Putamen (tissue), 1 donor: ENCODE results near the gene CD55.
A peak's percentile ranks its signal among the peaks of the same experiment; 100 is the strongest.

Experiments used
- DNase-seq: peaks from one replicate; pipeline ENCODE4 v3.0.0-alpha.2; 2016; ENCODE audit warnings: low spot score

The CD55 gene

GRCh38 chr1:207330011-207330710 is 8.7 kb downstream of the CD55 start:
- DNase-seq = no peak

DNA sequence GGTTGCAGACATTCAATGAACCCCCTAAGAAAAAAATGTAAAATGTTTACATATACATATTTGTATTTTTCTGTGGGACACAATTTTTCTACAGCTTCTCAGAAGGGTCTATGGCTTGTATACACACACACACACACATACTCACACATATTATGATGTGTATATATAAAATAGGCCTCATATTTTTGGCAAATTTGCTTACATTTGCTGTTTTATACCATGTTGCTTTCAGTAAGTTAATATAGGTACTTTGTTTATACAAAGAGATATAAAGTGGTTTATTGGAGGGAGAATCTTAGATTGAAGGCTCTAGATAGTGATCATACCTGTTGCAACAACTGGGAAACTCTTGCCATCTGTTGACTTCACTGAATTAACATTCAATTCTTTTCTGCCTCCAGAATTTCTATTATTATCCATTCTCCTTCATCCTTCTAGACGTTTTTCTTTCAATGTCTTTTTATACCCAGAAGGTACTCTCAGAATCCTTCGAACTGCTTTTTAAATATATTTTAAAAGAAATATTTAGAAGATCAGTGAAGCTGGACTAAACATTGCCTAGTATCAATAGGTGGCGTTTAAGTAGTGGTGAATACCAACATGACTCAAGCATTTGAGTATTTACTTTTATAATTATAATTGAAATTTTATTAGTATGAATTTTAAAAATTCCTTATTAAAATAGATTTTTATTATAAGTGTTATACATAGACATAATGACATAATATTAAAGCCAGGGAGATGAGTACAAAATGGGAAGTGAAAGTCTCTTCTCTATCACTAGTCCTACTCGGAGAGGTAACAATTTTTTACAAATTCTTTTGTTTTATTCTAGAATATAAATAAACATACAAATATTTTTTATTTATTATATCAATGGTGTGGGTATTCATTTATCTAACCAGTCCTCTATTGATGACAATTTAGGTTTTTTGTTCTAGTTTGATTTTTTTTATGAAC is 10.2 kb downstream of the CD55 start:
- DNase-seq = no peak

DNA sequence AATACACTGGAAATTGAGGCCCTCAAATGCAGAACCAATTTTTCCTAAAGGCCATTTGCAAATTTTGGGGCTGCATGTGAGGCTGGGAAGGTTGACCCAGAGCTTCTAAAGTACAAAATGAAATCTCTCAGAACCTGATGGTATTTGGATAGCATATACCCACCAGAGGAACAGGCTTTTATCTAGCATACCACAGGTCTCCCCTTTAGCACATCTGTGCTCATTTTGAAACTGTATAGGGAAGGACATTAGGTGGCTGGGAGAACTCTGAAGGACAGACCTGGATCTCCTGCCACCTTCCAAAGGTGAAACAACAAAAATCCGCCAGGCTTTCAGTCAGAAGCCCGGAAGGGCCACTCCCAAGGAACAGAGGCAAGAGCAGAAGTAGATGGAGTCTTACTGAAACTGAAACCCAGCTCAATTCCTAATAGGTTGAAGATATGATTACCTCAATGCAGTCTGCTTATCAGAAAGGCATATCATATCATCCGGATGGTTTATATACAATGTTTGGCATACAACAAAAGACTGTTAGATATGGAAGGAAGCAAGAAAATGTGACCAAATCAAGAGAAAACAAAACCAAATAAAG is 11.6 kb downstream of the CD55 start:
- DNase-seq = no peak

GRCh38 chr1:207333620-207334019 is 12.1 kb downstream of the CD55 start:
- no peak for DNase-seq

DNA sequence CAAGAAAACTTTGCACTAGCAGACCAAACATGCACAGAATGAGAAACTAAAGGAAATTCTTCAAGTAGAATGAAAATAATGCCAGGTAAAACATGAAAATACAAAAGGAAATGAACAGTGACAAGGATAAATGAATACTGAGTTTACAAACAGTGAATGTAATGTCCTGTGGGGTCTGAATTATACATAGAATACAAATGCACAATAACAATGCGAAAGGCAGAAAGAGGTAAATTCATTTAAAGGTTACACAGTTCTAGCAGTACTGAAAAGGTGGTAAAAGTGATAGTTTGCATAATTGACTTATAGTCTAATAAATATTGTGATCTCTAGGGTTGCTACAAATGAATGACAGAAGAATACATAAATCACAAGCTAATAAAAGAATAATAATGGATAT is 12.9 kb downstream of the CD55 start:
- DNase-seq = no peak

DNA sequence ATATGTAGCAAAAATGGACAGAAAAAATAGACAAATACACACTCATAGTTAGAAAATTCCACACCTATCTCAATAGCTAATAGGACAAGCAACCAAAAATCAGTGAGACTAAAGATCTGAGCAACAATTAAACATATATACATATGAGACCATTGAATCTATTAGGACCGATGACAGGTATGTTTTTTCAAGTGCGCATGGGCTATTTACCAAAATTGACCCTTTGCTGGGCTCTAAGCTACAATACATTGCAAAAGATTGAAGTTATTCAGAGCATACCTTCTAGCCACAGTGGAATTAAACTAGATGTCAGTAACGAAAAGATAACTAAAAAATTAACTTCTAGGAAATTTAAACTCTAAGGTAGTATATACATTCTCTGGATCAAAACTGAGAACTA is 13.7 kb downstream of the CD55 start:
- no peak for DNase-seq

DNA sequence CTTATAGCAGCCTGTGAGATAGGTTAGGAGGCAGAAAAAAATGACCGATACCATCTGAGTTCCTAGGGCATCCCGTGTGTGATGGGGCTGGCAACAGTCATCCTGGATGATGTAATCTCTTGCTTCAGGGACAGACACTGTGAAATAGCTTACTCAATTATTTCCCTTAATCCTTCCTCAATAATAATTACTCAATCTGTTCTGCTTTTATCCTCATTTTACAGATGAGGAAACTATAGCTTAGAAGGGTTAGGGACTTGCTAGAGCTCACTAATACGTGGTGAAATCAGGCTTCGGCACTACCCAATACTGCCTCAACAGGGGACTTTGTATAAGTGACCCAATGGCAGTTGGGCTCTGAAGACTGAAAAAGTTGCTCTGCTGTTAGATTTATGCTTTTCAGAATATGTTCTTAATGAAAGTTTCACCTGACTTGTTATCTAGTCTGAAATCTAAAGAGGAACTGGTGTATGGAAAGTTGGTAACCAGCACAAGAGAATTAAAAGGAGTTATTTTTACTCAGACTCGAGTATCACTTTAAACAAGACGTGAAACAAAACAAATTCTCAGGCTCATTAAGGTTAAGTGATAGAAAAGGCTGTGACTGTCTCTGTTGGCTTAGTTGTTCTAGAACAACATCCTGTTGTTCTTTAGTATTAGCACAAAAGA is 14.4 kb downstream of the CD55 start:
- DNase-seq = no peak

DNA sequence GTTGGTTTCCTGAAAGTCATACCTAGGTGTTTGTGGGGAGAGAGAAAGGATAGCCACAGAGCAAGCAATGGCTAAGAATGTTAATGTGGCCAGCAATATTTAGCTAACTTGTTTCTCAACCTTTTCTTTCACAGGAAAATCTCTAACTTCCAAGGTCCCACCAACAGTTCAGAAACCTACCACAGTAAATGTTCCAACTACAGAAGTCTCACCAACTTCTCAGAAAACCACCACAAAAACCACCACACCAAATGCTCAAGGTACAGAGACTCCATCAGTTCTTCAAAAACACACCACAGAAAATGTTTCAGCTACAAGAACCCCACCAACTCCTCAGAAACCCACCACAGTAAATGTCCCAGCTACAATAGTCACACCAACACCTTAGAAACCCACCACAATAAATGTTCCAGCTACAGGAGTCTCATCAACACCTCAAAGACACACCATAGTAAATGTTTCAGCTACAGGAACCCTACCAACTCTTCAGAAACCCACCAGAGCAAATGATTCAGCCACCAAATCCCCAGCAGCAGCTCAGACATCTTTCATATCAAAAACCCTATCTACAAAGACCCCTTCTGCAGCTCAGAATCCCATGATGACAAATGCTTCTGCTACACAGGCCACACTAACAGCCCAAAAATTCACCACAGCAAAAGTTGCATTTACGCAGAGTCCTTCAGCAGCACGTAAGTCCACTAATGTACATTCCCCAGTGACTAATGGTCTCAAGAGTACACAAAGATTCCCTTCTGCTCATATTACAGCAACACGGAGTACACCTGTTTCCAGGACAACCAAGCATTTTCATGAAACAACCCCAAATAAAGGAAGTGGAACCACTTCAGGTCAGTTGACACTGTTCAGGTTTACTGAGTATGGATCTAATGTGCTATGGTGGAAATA is 15.3 kb downstream of the CD55 start:
- no peak for DNase-seq

- DNase-seq = no peak
These were observed 20.9 kb downstream of the CD55 start for GRCh38 chr1:207342332-207342731.

DNA sequence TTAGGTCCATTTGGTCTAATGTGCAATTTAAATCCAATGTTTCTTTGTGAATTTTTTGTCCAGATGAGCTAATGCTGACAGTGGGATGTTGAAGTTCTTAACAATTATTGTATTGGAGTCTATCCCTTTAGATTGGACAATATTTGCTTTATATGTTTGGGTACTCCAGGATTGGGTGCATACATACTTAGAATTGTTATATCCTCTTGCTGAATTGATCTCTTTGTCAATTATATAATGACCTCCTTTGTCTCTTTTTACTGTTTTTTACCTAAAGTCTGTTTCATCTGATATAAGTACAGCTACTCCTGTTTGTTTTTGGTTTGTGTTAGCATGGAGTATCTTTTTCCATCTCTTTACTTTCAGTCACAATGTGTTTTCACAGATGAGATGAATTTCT is 22.2 kb downstream of the CD55 start:
- DNase-seq = no peak

DNA sequence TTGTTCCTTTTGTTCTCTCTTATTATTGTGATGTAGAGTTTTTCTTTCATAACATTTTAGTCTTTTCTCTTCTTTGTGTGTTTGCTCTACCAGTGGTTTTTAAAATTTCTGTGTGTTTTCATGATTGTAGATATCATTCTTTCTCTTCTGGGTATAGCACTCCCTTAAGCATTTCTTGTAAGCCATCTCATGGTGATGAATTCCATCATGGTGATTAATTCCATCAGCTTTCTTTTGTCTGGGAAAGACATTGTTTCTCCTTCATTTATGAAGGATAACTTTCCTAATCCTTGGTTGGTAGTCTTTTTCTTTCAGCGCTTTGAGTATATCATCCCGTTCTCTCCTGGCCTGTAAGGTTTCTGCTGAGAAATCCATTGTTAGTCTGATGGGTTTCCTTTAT is 22.7 kb downstream of the CD55 start:
- DNase-seq = no peak

GRCh38 chr1:207345644-207346477 is 24.4 kb downstream of the CD55 start:
- no peak for DNase-seq

GRCh38 chr1:207346513-207346912 is 25.0 kb downstream of the CD55 start:
- no peak for DNase-seq

DNA sequence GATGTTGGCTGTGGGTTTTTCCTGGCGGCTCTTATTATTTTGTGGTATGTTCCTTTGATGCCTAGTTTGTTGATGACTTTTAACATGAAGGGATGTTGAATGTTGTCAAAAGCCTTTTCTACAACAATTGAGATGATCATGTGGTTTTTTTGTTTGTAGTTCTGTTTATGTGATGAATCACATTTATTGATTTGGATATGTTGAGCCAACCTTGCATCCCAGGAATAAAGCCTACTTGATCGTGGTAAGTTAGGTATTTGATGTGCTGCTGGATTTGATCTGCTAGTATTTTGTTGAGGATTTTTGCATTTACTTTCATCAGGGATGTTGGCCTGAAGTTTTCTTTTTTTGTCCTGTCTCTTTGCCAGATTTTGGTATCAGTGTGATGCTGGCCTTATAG is 28.5 kb downstream of the CD55 start:
- DNase-seq = no peak

DNA sequence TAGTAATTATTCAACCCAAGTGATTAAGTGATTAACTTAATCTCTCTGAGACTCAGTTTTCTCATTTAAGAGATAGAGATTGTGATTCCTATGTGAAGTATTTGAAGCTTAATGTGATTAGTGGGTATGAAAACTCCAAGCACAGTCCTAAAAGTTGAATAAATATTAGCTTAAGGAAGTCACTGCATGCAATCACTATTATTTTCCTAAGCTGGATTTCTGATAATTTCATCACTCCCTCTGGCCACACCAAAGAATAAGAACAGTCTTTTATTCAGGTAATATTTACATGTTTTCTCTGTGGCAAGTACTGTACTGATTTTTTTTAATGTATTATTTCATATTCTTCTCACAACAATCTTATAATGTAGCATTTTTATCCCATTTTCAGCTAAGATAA is 31.1 kb downstream of the CD55 start:
- DNase-seq = no peak

DNA sequence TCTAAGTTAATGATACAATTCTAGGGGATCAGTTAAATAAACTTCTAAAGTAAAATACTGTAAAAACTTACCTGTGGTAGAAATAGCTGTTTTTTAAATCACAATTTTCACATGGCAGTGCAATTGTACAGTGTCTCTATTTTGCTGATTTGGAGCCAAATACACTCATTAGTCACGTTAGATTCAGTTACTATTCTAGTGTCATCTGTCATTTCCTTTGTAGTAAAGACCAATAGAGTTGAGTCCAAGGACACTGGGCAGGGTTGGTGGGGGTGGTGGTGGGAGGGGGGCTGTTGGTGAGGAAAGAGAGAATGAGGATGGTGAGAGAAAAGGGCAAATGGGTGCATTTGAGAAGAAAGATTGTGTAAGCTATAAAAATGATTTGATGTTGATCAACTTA is 33.6 kb downstream of the CD55 start:
- no peak for DNase-seq

GRCh38 chr1:207355513-207356295 is 34.2 kb downstream of the CD55 start:
- DNase-seq = no peak

- no peak for DNase-seq
These were observed 39.6 kb downstream of the CD55 start for GRCh38 chr1:207361029-207361428.

DNA sequence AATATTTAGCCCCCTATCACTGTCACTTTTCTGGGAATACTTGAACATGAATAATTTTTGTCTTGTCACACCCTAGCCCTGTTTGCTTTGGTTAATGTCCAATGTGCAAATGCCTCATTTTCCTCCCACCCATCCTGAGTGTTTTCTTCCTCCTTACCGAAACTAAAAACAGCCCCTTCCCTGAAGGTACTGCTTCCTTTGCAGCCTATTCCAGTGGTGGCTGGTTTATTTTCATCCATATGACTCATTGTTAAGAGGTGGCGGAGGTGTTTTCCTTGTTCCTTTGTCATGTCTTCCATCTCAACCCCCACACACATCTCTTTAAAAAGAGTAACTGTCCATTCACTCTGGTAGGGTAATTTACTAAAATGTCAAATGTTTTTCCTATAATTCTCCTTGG is 40.4 kb downstream of the CD55 start:
- DNase-seq = peak; percentile 52
